ENCODE measurements around the gene BPIFB6. TPM values are rescaled to one million over a fixed set of nuclear protein-coding genes. Genes with fewer than 3 reads are reported as not detected.

The BPIFB6 gene
- total and polyA plus RNA-seq, 2 of the 4 experiments (the other 2 are of a cell fraction), result not detected

GRCh38 chr20:33079259-33079658, 47.8 kb downstream of the BPIFB6 start, which contains the start of gene BPIFB4:
Gene BPIFB4 (plus strand): TSS chr20:33079643. CDS start chr20:33081527, 1,884 bp downstream.
- Histone ChIP-seq H3K79me1 (ENCODE audit: low read depth in 1 of 2, low read length in 2 of 2) (no peaks in the 10 kb centered on the region), H4K91ac (ENCODE audit: insufficient read depth, low read depth, low read length) (no peak within 1 kb of the TSS), H3K18ac (ENCODE audit: low read depth, low read length) (no peak within 1 kb of the TSS), H3K23ac (ENCODE audit: low read depth, low read length) (no peak within 1 kb of the TSS), H3K36me3 (ENCODE audit: control insufficient read depth, insufficient read depth, low read length) (no peaks in the 10 kb centered on the region), H2BK15ac (ENCODE audit: low read depth, low read length) (no peak within 1 kb of the TSS), H3K27ac (ENCODE audit: insufficient read depth, low read length) (no peak within 1 kb of the TSS), H4K8ac (ENCODE audit: low read depth in 2 of 2, low read length in 2 of 2) (no peak within 1 kb of the TSS), H3K14ac (replicated peaks; ENCODE audit: low read depth, low read length) (no peak within 1 kb of the TSS), H3K9me1 (ENCODE audit: insufficient read depth, low read length) (no peaks in the 10 kb centered on the region), H3K4me2 (ENCODE audit: low read depth, low read length) (no peak within 1 kb of the TSS), H3K4me3 (ENCODE audit: insufficient read depth, low read depth, low read length) (no peak within 1 kb of the TSS), H3K4me1 (ENCODE audit: control insufficient read depth, insufficient read depth, low read length) (no peaks in the 10 kb centered on the region), H2BK5ac (ENCODE audit: low read depth, low read length, poor library complexity, severe bottlenecking) (no peak within 1 kb of the TSS), H2AK9ac (replicated peaks; ENCODE audit: low read depth, low read length, poor library complexity) (no peak within 1 kb of the TSS), H3K4ac (ENCODE audit: low read depth, low read length) (no peak within 1 kb of the TSS), H4K20me1 (ENCODE audit: insufficient read depth, low read length) (no peaks in the 10 kb centered on the region; the same call in 1 of the 2 replicates), H4K5ac (ENCODE audit: low read depth, low read length) (no peak within 1 kb of the TSS), H2BK20ac (ENCODE audit: low read depth, low read length) (no peak within 1 kb of the TSS), H3K56ac (ENCODE audit: extremely low read depth, insufficient read depth, low read length) (no peak within 1 kb of the TSS), H3K9ac (ENCODE audit: low read depth, low read length) (no peak within 1 kb of the TSS), H2AFZ (replicated peaks; ENCODE audit: low read length, poor library complexity) (no peak within 1 kb of the TSS), H3K9me3 (ENCODE audit: control insufficient read depth, insufficient read depth, low read length) (no peaks in the 10 kb centered on the region), H2AK5ac (ENCODE audit: low read depth, low read length) (no peak within 1 kb of the TSS), H3K27me3 (ENCODE audit: control insufficient read depth, insufficient read depth, low read length) (peaks cover 11% of the 10 kb centered on the region), H2BK120ac (ENCODE audit: low read depth, low read length) (no peak within 1 kb of the TSS)
- dilution Hi-C loops (cut with HindIII; ENCODE audit: low sequenced_read_pairs, unreplicated experiment) (no loop called here), intact Hi-C loops (cut with micrococcal nuclease) (no loop called here), in situ Hi-C loops (cut with MboI; ENCODE audit: low sequenced_read_pairs) (no loop called here)
- ChIA-PET CTCF (no interaction called here), POLR2A (ENCODE audit: unreplicated experiment) (no interaction called here)
- 92% methylated on average over 2 of the region's 2 CpGs; no CpG with 5 or more reads in 1 of the 2 experiments for WGBS, 2 experiments (ENCODE audit: extremely low coverage in 2 of 2, insufficient read length in 1 of 2)
- ATAC-seq (ENCODE audit: low read depth) (no peak), DNase-seq (no peak)
- TF ChIP-seq CHD1 (IDR thresholded peaks at IDR 0.05; ENCODE audit: low read depth, low read length) (no peak), POLR2A (IDR thresholded peaks at IDR 0.05; ENCODE audit: low read depth, low read length) (no peak), FOS (IDR thresholded peaks at IDR 0.05; ENCODE audit: low read depth, low read length) (no peak), RFX5 (IDR thresholded peaks at IDR 0.05; ENCODE audit: low read depth, low read length) (no peak), CEBPB (IDR thresholded peaks at IDR 0.05; ENCODE audit: low read depth, low read length) (no peak), BHLHE40 (IDR thresholded peaks at IDR 0.05; ENCODE audit: low read depth, low read length) (no peak), NFE2L2 (IDR thresholded peaks at IDR 0.05; ENCODE audit: low read depth, low read length) (no peak), RCOR1 (IDR thresholded peaks at IDR 0.05; ENCODE audit: insufficient replicate concordance, low read length) (no peak), CTCF (conservative IDR thresholded peaks at IDR 0.05; ENCODE audit: low read depth, low read length) (no peak), RAD21 (IDR thresholded peaks at IDR 0.05; ENCODE audit: low read length) (no peak), MXI1 (IDR thresholded peaks at IDR 0.05; ENCODE audit: borderline replicate concordance, low read depth, low read length) (no peak), SMC3 (IDR thresholded peaks at IDR 0.05; ENCODE audit: low read depth, low read length) (no peak)
- TF ChIP-seq, protein P1, sequence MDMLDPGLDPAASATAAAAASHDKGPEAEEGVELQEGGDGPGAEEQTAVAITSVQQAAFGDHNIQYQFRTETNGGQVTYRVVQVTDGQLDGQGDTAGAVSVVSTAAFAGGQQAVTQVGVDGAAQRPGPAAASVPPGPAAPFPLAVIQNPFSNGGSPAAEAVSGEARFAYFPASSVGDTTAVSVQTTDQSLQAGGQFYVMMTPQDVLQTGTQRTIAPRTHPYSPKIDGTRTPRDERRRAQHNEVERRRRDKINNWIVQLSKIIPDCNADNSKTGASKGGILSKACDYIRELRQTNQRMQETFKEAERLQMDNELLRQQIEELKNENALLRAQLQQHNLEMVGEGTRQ (IDR thresholded peaks at IDR 0.05; ENCODE audit: low read depth, low read length), result no peak
- no TSS peak for BruUV-seq (replicated peaks)

Data from IMR-90 (cell line).